Measurements from ENCODE around the gene RARRES2.
"Not testable (repeated sequence)": the region's sequence is repeated elsewhere in the genome, so short reads cannot be mapped to it uniquely, and the experiment has no call there.

- TF ChIP-seq POLR2AphosphoS5, CTCF (IDR thresholded peaks at IDR 0.05): not testable (repeated sequence)
Measured at GRCh38 chr7:150288816-150289215, 52.6 kb downstream of the RARRES2 start.

All from upper lobe of left lung (tissue), 4 donors.